Choroid plexus epithelial cell (primary cell): ENCODE measurements around the gene HTRA3.

Experiments
- DNase-seq: peaks from one replicate; pipeline ENCODE4 v3.0.0-alpha.2; 2010; ENCODE audit warnings: low read depth
- H3K4me3 ChIP-seq: 2 replicates; pipeline ENCODE4 v1.5.1; 2011; ENCODE audit warnings: low read depth, mild to moderate bottlenecking, control low read depth, low read length, moderate library complexity
- TF ChIP-seq, protein P1 (sequence below): conservative IDR thresholded peaks from 2 replicates; pipeline ENCODE4 v1.5.1; 2011; ENCODE audit warnings: low read depth, mild to moderate bottlenecking, control low read depth, inconsistent platforms, low read length, moderate library complexity

The HTRA3 gene

DNA sequence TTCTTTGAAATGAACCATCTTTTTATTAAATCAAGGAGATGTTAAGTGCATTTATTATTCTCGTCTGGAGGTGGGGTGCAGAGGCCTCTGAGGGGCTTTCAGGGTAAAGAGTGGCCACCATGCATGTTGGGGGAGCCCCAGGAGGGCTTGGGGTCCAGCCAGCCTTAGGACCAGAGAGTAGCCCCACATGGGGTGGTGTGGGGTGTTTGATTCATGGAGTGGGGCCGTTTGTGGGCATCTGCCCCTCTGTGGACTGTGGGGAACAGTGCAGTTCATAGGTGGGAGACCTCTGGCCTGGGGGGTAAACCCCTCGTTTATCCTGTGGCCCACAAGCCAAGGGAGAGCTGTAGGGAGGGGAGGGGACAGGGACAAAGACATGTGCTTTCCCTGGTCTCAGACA lies 26.9 kb downstream of the HTRA3 start:
- no peak for DNase-seq
- no peak overlapping the region for H3K4me3 ChIP-seq
- TF ChIP-seq, protein P1, sequence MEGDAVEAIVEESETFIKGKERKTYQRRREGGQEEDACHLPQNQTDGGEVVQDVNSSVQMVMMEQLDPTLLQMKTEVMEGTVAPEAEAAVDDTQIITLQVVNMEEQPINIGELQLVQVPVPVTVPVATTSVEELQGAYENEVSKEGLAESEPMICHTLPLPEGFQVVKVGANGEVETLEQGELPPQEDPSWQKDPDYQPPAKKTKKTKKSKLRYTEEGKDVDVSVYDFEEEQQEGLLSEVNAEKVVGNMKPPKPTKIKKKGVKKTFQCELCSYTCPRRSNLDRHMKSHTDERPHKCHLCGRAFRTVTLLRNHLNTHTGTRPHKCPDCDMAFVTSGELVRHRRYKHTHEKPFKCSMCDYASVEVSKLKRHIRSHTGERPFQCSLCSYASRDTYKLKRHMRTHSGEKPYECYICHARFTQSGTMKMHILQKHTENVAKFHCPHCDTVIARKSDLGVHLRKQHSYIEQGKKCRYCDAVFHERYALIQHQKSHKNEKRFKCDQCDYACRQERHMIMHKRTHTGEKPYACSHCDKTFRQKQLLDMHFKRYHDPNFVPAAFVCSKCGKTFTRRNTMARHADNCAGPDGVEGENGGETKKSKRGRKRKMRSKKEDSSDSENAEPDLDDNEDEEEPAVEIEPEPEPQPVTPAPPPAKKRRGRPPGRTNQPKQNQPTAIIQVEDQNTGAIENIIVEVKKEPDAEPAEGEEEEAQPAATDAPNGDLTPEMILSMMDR = no peak

DNA sequence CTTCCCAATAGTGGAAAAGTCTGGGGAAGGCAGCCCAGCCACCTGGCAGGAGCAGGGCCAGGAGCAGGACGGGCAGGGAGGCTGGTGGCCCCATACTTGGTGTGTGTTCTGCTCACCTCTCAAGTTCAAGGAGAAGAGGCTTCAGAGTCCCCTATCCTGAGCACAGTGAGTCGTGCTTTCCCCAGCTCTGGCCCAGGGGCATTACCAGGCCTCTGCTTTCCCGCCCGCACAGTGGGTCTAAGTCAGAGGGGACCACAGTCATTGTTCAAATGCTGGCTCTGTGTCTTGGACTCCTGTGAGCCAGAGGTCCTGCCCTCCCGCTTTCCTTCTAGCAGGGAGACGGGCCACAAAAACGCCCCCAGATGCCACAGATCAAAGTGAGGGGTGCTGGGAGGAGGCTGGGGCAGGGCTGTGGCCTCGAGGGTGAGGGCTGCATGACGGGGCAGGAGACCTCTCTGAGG lies 27.6 kb downstream of the HTRA3 start:
- DNase-seq = no peak
- H3K4me3 ChIP-seq = no peak overlapping the region
- TF ChIP-seq, protein P1 = no peak

DNA sequence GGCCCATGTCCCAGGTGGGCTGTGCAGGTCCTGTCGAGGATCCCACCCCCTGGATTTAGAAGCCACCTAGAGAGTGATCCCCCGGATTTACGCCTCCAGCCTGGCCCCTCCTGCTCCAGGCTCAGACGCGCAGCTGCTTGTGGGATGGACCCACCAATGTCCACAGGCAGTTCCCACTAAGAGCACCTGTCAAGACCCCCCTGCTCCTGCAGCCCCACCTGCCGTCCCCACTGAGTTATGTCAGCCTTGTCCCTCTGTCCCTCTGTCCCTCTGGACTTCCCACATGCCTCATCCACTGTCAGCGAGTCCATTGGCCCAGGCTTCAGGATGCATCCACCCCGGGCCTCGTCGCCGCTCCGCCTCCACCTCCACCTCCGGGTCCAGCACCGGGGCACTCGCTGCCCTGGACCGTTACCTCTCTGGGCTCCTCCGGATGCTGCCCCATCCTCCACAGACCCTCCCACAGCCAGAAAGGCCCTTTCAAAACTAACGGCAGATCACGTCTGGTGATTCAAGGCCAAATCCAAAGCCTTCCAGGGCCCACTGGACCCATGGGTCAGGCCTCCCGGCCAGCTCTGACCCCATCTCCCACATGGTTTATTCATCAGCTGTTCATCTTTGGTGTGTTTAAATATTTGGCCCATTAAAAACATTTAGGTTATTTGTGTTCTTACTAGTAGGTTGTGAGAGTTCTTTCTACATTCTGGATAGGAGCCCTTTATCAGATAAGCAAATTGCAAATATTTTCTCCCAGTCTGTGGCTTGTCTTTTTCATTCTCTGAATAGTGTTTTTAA lies 28.3 kb downstream of the HTRA3 start:
- TF ChIP-seq, protein P1 = no peak
- no peak for DNase-seq
- no peak overlapping the region for H3K4me3 ChIP-seq

DNA sequence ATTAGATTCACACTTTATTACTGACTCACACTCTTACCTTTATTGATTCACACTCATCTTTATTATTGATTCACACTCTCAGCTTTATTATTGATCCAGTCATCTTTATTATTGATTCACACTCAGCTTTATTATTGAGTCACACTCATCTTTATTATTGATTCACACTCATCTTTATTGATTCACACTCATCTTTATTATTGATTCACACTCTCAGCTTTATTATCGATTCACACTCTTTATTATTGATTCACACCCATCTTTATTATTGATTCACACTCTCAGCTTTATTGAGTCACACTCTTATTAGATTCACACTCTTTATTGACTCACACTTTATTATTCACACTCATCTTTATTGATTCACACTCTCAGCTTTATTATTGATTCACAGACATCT lies 31.3 kb downstream of the HTRA3 start:
- H3K4me3 ChIP-seq = no peak overlapping the region
- DNase-seq = no peak
- TF ChIP-seq, protein P1 = no peak

DNA sequence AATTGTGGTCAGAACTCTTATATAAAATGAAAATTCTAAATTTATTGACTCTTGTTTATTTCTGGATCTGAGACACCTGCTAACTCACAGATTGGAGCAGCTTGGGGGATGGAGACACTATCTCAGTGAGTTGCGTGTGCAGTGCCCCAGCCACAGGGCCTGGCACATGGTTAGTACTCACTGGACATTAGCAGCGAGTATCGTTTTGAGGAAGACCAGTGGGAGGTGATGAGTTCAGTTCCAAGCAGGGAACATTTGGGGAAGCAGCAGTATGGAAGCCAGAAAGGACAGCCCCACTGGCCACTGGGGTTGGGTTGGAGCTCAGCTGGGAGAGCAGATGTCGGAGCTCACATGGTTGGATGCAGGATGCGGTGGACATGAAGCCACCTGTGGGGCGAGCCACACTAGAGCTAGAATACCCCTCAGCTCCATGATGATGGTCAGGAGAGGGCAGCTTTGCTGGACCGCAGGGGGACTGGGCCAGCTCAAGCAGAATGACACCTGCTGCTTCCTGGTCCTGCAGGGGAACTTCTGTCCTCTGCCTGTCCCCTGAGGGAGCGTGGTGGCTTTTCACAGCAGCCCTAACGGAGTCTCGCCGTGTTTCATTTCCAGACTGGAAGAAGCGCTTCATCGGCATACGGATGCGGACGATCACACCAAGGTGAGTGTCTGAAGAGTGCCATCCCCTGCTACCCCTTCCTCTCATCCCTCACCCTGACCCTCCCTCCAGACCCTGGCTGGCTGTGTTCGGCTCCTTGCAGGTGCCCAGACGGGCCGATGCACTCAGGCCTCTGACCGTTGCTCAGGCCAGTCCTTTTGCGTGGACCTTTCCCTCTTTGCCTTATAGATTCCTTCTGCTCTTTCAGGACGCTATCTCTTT lies 32.5 kb downstream of the HTRA3 start:
- TF ChIP-seq, protein P1 = no peak
- no peak overlapping the region for H3K4me3 ChIP-seq
- no peak for DNase-seq

DNA sequence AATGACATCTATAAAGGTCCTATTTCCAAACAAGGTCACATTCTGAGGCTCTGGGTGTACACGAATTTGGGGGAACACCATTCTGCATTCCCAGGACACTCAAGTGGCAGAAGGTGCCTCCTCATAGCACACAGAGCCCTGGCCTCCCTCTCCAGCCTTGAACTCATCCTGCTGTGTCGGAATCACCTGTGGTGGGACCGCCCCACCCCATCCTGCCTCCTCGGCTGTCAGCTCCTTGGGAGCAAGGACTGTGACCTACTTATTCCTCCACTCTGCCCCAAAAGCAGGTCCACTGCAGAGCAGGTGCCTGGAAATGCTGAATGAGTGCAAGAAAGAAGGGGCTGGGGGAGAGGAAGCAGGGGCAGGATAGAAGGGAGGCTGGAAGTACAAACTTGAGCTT lies 33.5 kb downstream of the HTRA3 start:
- TF ChIP-seq, protein P1 = no peak
- DNase-seq = no peak
- no peak overlapping the region for H3K4me3 ChIP-seq
